ENCODE data around the gene EIF2B1. TPM values are rescaled to one million over a fixed set of nuclear protein-coding genes. Genes with fewer than 3 reads are reported as not detected.

Gene EIF2B1
- total and polyA plus RNA-seq, 2 donors (not counting 1 experiment from before 2014, with no cell fraction given), result 48.9 to 54.0 TPM

DNA sequence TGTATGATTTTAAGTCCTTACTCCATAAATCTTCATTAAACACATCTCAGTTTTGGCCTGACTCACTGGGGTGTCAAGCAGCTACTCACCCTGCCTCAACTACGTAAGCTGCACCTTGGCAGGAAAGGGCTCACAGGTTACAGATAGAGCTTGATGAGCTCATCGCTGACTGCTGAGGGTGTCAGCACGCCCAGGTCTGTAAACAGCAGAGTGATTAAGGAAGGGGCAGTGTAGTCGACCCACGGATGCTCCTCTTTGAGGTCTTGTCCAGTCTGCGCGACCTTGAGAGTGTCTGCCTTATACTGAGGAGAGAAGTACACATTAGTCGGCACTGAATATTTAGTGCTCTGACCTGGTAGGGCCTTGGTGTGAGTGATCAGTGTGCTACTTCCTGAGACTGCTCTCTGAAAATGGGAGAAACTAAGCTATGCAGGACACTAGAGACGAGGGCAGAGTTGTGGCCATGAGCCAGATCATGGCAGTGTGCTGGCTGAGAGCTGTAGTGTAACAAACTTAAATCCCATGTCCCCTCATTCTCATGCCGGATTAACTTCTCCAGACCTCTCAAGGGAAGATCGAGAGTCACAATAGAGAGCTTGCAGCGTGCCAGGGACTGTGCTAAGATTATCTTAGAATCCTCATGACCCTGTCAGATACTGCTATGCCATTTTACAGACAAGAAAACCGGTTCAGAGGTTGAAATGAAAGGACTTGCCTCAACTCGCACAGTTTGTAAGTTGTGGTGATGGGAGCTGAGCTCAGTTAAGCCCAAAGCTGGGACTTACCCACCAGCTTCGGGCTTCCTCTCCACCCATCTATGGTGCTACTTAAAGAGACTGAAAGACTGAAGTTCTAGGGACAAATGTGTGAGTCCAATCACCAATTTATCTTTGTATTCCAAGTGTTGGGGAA lies 11.6 kb downstream of the EIF2B1 start:
- 96% methylated on average over 13 of the region's 15 CpGs for WGBS (ENCODE audit: insufficient coverage)
- ChIA-PET CTCF (interaction anchor here (1.4 kb wide), 1 partner anchor 384 kb away, joined by 5 read pairs; no protein-coding TSS in a partner anchor), POLR2A (interaction anchor here (0.6 kb wide), 1 partner anchor 35 kb away, joined by 5 read pairs; no protein-coding TSS in a partner anchor)
- no peaks in the 10 kb centered on the region for H3K27me3 Mint-ChIP-seq
- DNase-seq (no peak), ATAC-seq (ENCODE audit: low read depth) (no peak)
- H2AFZ ChIP-seq (ENCODE audit: insufficient read depth, low read depth, low read length, poor library complexity, severe bottlenecking), result no peak overlapping the region
- H3K9me3 ChIP-seq (ENCODE audit: control extremely low read depth in 1 of 3, control insufficient read depth in 2 of 3, insufficient read depth in 1 of 3, low read length in 2 of 3), result no peaks in the 10 kb centered on the region
- no peak for TF ChIP-seq CTCF (IDR thresholded peaks at IDR 0.05)
- no peak for TF ChIP-seq EZH2 (IDR thresholded peaks at IDR 0.05; ENCODE audit: borderline replicate concordance, insufficient read depth, low read depth, low read length, poor library complexity, severe bottlenecking)
- intact Hi-C loops (cut with micrococcal nuclease), result no loop called here
- no peaks in the 10 kb centered on the region for H3K9me3 Mint-ChIP-seq (ENCODE audit: insufficient read depth)
- no peak overlapping the region for H3K4me2 ChIP-seq (replicated peaks; ENCODE audit: low read depth, low read length, poor library complexity, severe bottlenecking)
- H3K9ac ChIP-seq (ENCODE audit: low read length), result no peak overlapping the region
- no peak overlapping the region for H3K4me3 ChIP-seq (ENCODE audit: control extremely low read depth in 1 of 5, extremely low read depth in 1 of 5, insufficient read depth in 1 of 5, low read depth in 2 of 5, low read length in 4 of 5)
- H3K79me2 ChIP-seq (ENCODE audit: control insufficient read depth, insufficient read depth, low read length), result no peaks in the 10 kb centered on the region
- no peaks in the 10 kb centered on the region for H3K4me1 Mint-ChIP-seq
- no peaks in the 10 kb centered on the region for H4K20me1 ChIP-seq (ENCODE audit: control insufficient read depth, insufficient read depth, low read length, poor library complexity, severe bottlenecking)
- H3K4me1 ChIP-seq (ENCODE audit: control insufficient read depth in 2 of 2, insufficient read depth in 2 of 2, low read length in 2 of 2), result no peaks in the 10 kb centered on the region
- H3K27ac ChIP-seq (ENCODE audit: low read length in 2 of 2), result no peak overlapping the region
- peak overlapping the region; percentile 1 for H3K27ac Mint-ChIP-seq
- no peaks in the 10 kb centered on the region for H3K27me3 ChIP-seq (replicated peaks in 1 of 4; ENCODE audit: control extremely low read depth in 1 of 4, control insufficient read depth in 3 of 4, insufficient read depth in 4 of 4, low read length in 3 of 4)
- peaks cover 15 to 86% of the 10 kb centered on the region in 2 experiments for H3K36me3 ChIP-seq (replicated peaks in 1 of 2; ENCODE audit: control extremely low read depth in 1 of 2, control insufficient read depth in 1 of 2, extremely low read depth in 1 of 2, insufficient read depth in 2 of 2, low read length in 1 of 2)
- no peak overlapping the region for H3K4me3 Mint-ChIP-seq

DNA sequence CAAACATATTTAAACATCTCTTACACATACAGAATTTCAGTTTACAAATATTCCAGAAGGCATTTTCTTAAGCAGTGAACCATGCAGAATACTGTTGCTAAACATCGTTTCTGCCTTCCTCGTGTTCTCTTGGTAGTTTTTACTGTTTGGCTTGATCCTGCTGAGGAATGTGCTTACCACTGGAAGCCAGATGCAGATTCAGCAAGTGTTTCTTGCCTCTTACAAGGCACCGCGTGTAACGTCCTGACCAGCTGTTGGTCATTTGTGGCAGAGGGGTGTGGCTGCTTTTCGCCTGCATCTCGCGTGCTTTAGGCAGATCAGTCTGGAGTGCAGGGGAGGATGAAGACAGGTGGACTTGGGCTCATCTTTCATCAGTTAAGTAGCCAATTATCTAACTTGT lies 12.4 kb downstream of the EIF2B1 start:
- H3K4me1 ChIP-seq (ENCODE audit: control insufficient read depth in 2 of 2, insufficient read depth in 2 of 2, low read length in 2 of 2), result no peaks in the 10 kb centered on the region
- H3K79me2 ChIP-seq (ENCODE audit: control insufficient read depth, insufficient read depth, low read length), result no peaks in the 10 kb centered on the region
- ChIA-PET POLR2A (interaction anchor here (0.6 kb wide), 1 partner anchor 35 kb away, joined by 5 read pairs; no protein-coding TSS in a partner anchor), CTCF (interaction anchor here (1.4 kb wide), 1 partner anchor 383 kb away, joined by 5 read pairs; no protein-coding TSS in a partner anchor)
- no peak overlapping the region for H3K27ac ChIP-seq (ENCODE audit: low read length in 2 of 2)
- intact Hi-C loops (cut with micrococcal nuclease), result no loop called here
- DNase-seq, result no peak
- Mint-ChIP-seq H3K4me1 (no peaks in the 10 kb centered on the region), H3K4me3 (no peak overlapping the region), H3K9me3 (ENCODE audit: insufficient read depth) (no peaks in the 10 kb centered on the region), H3K27me3 (no peaks in the 10 kb centered on the region), H3K27ac (peak overlapping the region; percentile 26)
- H4K20me1 ChIP-seq (ENCODE audit: control insufficient read depth, insufficient read depth, low read length, poor library complexity, severe bottlenecking), result no peaks in the 10 kb centered on the region
- no peak for ATAC-seq (ENCODE audit: low read depth)
- H3K4me3 ChIP-seq (ENCODE audit: control extremely low read depth in 1 of 5, extremely low read depth in 1 of 5, insufficient read depth in 1 of 5, low read depth in 2 of 5, low read length in 4 of 5), result no peak overlapping the region
- 97% methylated on average over 7 of the region's 8 CpGs for WGBS (ENCODE audit: insufficient coverage)
- H3K9ac ChIP-seq (ENCODE audit: low read length), result no peak overlapping the region
- H3K9me3 ChIP-seq (ENCODE audit: control extremely low read depth in 1 of 3, control insufficient read depth in 2 of 3, insufficient read depth in 1 of 3, low read length in 2 of 3), result no peaks in the 10 kb centered on the region
- no peak overlapping the region for H3K4me2 ChIP-seq (replicated peaks; ENCODE audit: low read depth, low read length, poor library complexity, severe bottlenecking)
- TF ChIP-seq CTCF (IDR thresholded peaks at IDR 0.05), result no peak
- TF ChIP-seq EZH2 (IDR thresholded peaks at IDR 0.05; ENCODE audit: borderline replicate concordance, insufficient read depth, low read depth, low read length, poor library complexity, severe bottlenecking), result no peak
- no peak overlapping the region for H2AFZ ChIP-seq (ENCODE audit: insufficient read depth, low read depth, low read length, poor library complexity, severe bottlenecking)
- H3K27me3 ChIP-seq (replicated peaks in 1 of 4; ENCODE audit: control extremely low read depth in 1 of 4, control insufficient read depth in 3 of 4, insufficient read depth in 4 of 4, low read length in 3 of 4), result no peaks in the 10 kb centered on the region
- peaks cover 18 to 85% of the 10 kb centered on the region in 2 experiments for H3K36me3 ChIP-seq (replicated peaks in 1 of 2; ENCODE audit: control extremely low read depth in 1 of 2, control insufficient read depth in 1 of 2, extremely low read depth in 1 of 2, insufficient read depth in 2 of 2, low read length in 1 of 2)
